GM20000 (cell line): ENCODE results near the gene TEX28.
"Not testable (repeated sequence)": the region's sequence is repeated elsewhere in the genome, so short reads cannot be mapped to it uniquely, and the experiment has no call there.

Experiments used
- DNase-seq: peaks from one replicate; pipeline ENCODE4 v3.0.0; 2012; ENCODE audit warnings: low spot score

The TEX28 gene

DNA sequence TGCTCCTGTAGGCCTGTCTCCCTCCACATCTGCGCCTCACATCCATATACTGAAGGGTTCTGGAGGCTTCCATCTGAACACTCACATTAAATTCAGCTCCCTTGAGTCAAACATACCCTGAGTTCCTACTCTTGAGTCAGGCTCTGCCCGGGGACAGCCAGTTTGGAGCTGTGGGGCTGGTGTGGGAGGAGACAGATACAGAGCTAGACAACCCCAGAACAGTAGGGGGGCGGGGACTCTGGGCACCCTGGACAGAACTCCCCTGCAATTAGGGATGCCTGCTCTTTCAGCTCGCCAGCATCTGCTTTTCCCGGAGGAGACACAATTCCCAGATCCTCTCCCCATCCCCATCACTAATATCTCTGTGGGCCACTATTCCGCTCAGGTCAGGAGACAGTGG is 69.6 kb downstream of the TEX28 start:
- not testable (repeated sequence) for DNase-seq
